Measurements from ENCODE around the gene DPF3.

DNA sequence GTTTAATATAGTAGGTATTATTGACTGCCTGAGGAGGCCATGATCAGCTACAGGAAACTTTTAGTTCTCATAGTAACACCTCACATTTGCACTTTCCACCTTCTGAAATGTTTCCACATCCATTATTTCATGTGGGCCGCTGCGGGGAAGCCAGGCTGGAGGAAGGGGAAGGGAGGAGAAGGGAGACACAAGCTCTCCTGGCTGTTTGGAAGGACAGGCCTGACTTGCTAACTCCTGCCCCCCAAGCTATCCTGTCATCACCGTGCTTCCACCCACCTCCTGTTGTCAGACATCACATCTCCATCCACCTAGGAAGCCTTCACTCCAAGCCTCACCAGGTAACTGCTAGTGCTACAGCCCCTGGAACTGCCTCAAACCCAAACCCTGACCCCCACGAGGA is 9.5 kb downstream of the DPF3 start:
- no peak for TF ChIP-seq NFIC (IDR thresholded peaks at IDR 0.05)
- TF ChIP-seq YY1 (IDR thresholded peaks at IDR 0.05; ENCODE audit: low read depth), result no peak
- TF ChIP-seq FOXM1 (IDR thresholded peaks at IDR 0.05; ENCODE audit: borderline replicate concordance, low read depth), result no peak
- no peak for TF ChIP-seq TAF1 (IDR thresholded peaks at IDR 0.05; ENCODE audit: low read depth)
- no peak for TF ChIP-seq EGR1 (IDR thresholded peaks at IDR 0.05)
- TF ChIP-seq RAD21 (IDR thresholded peaks at IDR 0.05; ENCODE audit: low read depth), result no peak
- TF ChIP-seq CREB1 (IDR thresholded peaks at IDR 0.05; ENCODE audit: low read depth), result no peak
- TF ChIP-seq REST (IDR thresholded peaks at IDR 0.05; ENCODE audit: low read depth), result no peak
- TF ChIP-seq CEBPB (IDR thresholded peaks at IDR 0.05), result no peak
